ENCODE measurements around the gene PNMA1.

Gene PNMA1

GRCh38 chr14:73713803-73714655 is at the start of gene PNMA1:
Gene PNMA1 (minus strand): TSS chr14:73714384. CDS start chr14:73713639, 745 bp downstream.
- peak; percentile 68 for DNase-seq

- no peak for DNase-seq
These were observed 49.2 kb upstream of the PNMA1 start for GRCh38 chr14:73763396-73763795.

- DNase-seq = no peak
These were observed 48.2 kb upstream of the PNMA1 start for GRCh38 chr14:73762375-73762822.

- no peak for DNase-seq
These were observed 47.6 kb upstream of the PNMA1 start for GRCh38 chr14:73761618-73762355.

GRCh38 chr14:73760598-73761586 is 46.7 kb upstream of the PNMA1 start:
- no peak for DNase-seq

GRCh38 chr14:73759714-73760597 is 45.8 kb upstream of the PNMA1 start:
- DNase-seq = peak; percentile 97

GRCh38 chr14:73759183-73759713 is 45.1 kb upstream of the PNMA1 start:
- DNase-seq = no peak

GRCh38 chr14:73758392-73759182 is 44.4 kb upstream of the PNMA1 start:
- peak; percentile 52 for DNase-seq

GRCh38 chr14:73757876-73758391 is 43.8 kb upstream of the PNMA1 start:
- DNase-seq = no peak

- DNase-seq = no peak
These were observed 43.2 kb upstream of the PNMA1 start for GRCh38 chr14:73757381-73757780.

GRCh38 chr14:73755434-73756014 is 41.3 kb upstream of the PNMA1 start:
- no peak for DNase-seq

- peak; percentile 24 for DNase-seq
These were observed 40.8 kb upstream of the PNMA1 start for GRCh38 chr14:73754911-73755360.

- DNase-seq = no peak
These were observed 40.0 kb upstream of the PNMA1 start for GRCh38 chr14:73753887-73754795.

GRCh38 chr14:73753124-73753886 is 39.1 kb upstream of the PNMA1 start:
- DNase-seq = peak; percentile 30

GRCh38 chr14:73752297-73752992 is 38.3 kb upstream of the PNMA1 start:
- DNase-seq = no peak

GRCh38 chr14:73751157-73751691 is 37.0 kb upstream of the PNMA1 start:
- no peak for DNase-seq

GRCh38 chr14:73750531-73750901 is 36.3 kb upstream of the PNMA1 start:
- DNase-seq = no peak
